Vagina (tissue), 2 donors: Measurements from ENCODE around the gene SPATA6.

ENCODE experiments used
- CTCF ChIP-seq, 3 experiments: fragments of 450-650 bp in 2 of 3; fragments of 200-600 bp in 1 of 3; sonication (generic) in 1 of 3; IDR thresholded peaks; one replicate each; pipeline ENCODE4 v1.5.1; 2017 to 2019; ENCODE audit warnings: antibody characterized with exemption in 3 of 3, mild to moderate bottlenecking in 2 of 3, moderate library complexity in 2 of 3
- POLR2A ChIP-seq, 2 donors: fragments of 450-650 bp; IDR thresholded peaks; one replicate each; pipeline ENCODE4 v1.6.1; 2017; ENCODE audit warnings: antibody characterized with exemption in 2 of 2, mild to moderate bottlenecking in 2 of 2, moderate library complexity in 2 of 2
- POLR2AphosphoS5 ChIP-seq, 2 donors: sonication (generic); formaldehyde crosslinking; IDR thresholded peaks; one replicate each; pipeline ENCODE4 v1.9.0; 2017; ENCODE audit warnings: antibody characterized with exemption in 2 of 2, mild to moderate bottlenecking in 2 of 2, low read depth in 1 of 2; ENCODE audit not compliant: insufficient read depth in 1 of 2

DNA sequence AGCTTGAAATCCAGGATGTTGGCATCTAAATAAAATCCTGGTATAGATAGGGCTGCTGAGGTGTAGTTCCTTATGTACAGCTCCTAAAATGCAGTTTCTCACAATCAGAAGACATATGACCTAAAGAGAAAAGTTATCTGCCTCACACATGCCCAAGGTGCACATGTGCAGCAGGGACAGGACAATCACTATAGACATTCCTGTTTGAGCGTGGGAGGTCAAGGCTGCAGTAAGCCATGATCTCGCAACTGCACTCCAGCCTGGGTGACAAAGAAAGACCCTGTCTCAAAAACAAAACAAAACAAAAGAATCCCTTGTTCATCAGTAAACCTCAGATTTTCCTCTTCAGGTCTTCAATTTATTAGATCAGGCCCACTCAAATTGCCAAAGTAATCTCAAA is 66.1 kb downstream of the SPATA6 start:
- TF ChIP-seq POLR2AphosphoS5 (IDR thresholded peaks at IDR 0.05; ENCODE audit: insufficient read depth in 1 of 2, low read depth in 1 of 2), result no peak
- no peak for TF ChIP-seq CTCF (IDR thresholded peaks at IDR 0.05)
- no peak for TF ChIP-seq POLR2A (IDR thresholded peaks at IDR 0.05)
